Stomach (tissue), 4 donors: ENCODE data around the gene CCDC93.
"Not testable (repeated sequence)": the region's sequence is repeated elsewhere in the genome, so short reads cannot be mapped to it uniquely, and the experiment has no call there.

Experiments
- POLR2A ChIP-seq, 4 donors: fragments of 450-650 bp; IDR thresholded peaks; one replicate each; pipeline ENCODE4 v1.6.1; 2016; ENCODE audit warnings: antibody characterized with exemption in 4 of 4, control low read depth in 2 of 4, mild to moderate bottlenecking in 1 of 4, moderate library complexity in 1 of 4
- POLR2AphosphoS5 ChIP-seq, 3 donors: sonication (generic); formaldehyde crosslinking; IDR thresholded peaks; one replicate each; pipeline ENCODE4 v1.6.1; 2016; ENCODE audit warnings: antibody characterized with exemption in 3 of 3
- TF ChIP-seq, protein P1 (sequence below), 7 experiments: fragments of 450-650 bp in 4 of 7; fragments of 200-600 bp in 3 of 7; sonication (generic) in 3 of 7; IDR thresholded peaks; one replicate each; pipeline ENCODE4 v1.5.1; 2016 to 2019; ENCODE audit warnings: antibody characterized with exemption in 7 of 7, control low read depth in 2 of 7, mild to moderate bottlenecking in 1 of 7

- not testable (repeated sequence) for TF ChIP-seq POLR2A, POLR2AphosphoS5 (IDR thresholded peaks at IDR 0.05)
- TF ChIP-seq, protein P1, sequence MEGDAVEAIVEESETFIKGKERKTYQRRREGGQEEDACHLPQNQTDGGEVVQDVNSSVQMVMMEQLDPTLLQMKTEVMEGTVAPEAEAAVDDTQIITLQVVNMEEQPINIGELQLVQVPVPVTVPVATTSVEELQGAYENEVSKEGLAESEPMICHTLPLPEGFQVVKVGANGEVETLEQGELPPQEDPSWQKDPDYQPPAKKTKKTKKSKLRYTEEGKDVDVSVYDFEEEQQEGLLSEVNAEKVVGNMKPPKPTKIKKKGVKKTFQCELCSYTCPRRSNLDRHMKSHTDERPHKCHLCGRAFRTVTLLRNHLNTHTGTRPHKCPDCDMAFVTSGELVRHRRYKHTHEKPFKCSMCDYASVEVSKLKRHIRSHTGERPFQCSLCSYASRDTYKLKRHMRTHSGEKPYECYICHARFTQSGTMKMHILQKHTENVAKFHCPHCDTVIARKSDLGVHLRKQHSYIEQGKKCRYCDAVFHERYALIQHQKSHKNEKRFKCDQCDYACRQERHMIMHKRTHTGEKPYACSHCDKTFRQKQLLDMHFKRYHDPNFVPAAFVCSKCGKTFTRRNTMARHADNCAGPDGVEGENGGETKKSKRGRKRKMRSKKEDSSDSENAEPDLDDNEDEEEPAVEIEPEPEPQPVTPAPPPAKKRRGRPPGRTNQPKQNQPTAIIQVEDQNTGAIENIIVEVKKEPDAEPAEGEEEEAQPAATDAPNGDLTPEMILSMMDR (IDR thresholded peaks at IDR 0.05), result not testable (repeated sequence)
Measured at GRCh38 chr2:117923471-117923870, 90.4 kb downstream of the CCDC93 start.
